Neural crest cell (in vitro differentiated cells): ENCODE results near the gene RSPH6A. TPM values are rescaled to one million over a fixed set of nuclear protein-coding genes. Genes with fewer than 3 reads are reported as not detected.

Source experiments
- DNase-seq: peaks from one replicate; pipeline ENCODE4 v3.0.0; 2021; ENCODE audit warnings: low read depth, mixed read lengths, low spot score
- H3K27ac Mint-ChIP-seq: one replicate; pipeline ENCODE4 v1.8.0; 2021; ENCODE audit warnings: mild to moderate bottlenecking, mixed read lengths; ENCODE audit not compliant: unreplicated experiment
- H3K27me3 Mint-ChIP-seq: 2 replicates; pipeline ENCODE4 v1.8.0; 2021; ENCODE audit warnings: low read depth, mild to moderate bottlenecking, mixed read lengths
- H3K36me3 Mint-ChIP-seq: 2 replicates; pipeline ENCODE4 v1.8.0; 2021; ENCODE audit warnings: low read depth, mild to moderate bottlenecking, mixed read lengths
- H3K4me1 Mint-ChIP-seq: 2 replicates; pipeline ENCODE4 v1.8.0; 2021; ENCODE audit warnings: mixed read lengths
- H3K4me3 Mint-ChIP-seq: one replicate; pipeline ENCODE4 v1.8.0; 2021; ENCODE audit warnings: mild to moderate bottlenecking, mixed read lengths
- H3K9me3 Mint-ChIP-seq: 2 replicates; pipeline ENCODE4 v1.8.0; 2021; ENCODE audit warnings: mixed read lengths
- total RNA-seq: library from RNA; stranded (reverse); gene quantifications from 2 replicates; pipeline ENCODE4 v1.2.1, GENCODE V29; 2021
- TF ChIP-seq, protein P1 (sequence below): fragments of 200-600 bp; sonication (generic); conservative IDR thresholded peaks from 2 replicates; pipeline ENCODE4 v1.5.0; 2021; ENCODE audit warnings: antibody characterized with exemption, mild to moderate bottlenecking

RSPH6A gene
- total RNA-seq, 1 donor from 2014 or later, result 0.44 TPM

GRCh38 chr19:45772130-45772840, 42.8 kb downstream of the RSPH6A start:
- DNase-seq, result no peak
- peaks cover 23% of the 10 kb centered on the region for H3K4me1 Mint-ChIP-seq

GRCh38 chr19:45771311-45771933, 43.7 kb downstream of the RSPH6A start:
- Mint-ChIP-seq H3K4me1 (peaks cover 27% of the 10 kb centered on the region), H3K4me3 (peak overlapping the region; percentile 83), H3K36me3 (peaks cover 10% of the 10 kb centered on the region), H3K27me3 (peaks cover 26% of the 10 kb centered on the region), H3K9me3 (no peaks in the 10 kb centered on the region), H3K27ac (peak overlapping the region; percentile 96)
- TF ChIP-seq, protein P1, sequence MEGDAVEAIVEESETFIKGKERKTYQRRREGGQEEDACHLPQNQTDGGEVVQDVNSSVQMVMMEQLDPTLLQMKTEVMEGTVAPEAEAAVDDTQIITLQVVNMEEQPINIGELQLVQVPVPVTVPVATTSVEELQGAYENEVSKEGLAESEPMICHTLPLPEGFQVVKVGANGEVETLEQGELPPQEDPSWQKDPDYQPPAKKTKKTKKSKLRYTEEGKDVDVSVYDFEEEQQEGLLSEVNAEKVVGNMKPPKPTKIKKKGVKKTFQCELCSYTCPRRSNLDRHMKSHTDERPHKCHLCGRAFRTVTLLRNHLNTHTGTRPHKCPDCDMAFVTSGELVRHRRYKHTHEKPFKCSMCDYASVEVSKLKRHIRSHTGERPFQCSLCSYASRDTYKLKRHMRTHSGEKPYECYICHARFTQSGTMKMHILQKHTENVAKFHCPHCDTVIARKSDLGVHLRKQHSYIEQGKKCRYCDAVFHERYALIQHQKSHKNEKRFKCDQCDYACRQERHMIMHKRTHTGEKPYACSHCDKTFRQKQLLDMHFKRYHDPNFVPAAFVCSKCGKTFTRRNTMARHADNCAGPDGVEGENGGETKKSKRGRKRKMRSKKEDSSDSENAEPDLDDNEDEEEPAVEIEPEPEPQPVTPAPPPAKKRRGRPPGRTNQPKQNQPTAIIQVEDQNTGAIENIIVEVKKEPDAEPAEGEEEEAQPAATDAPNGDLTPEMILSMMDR, result no peak
- no peak for DNase-seq

More at GRCh38 chr19:45772130-45772840, 42.8 kb downstream of the RSPH6A start:
- Mint-ChIP-seq H3K27ac (peak overlapping the region; percentile 88), H3K36me3 (peaks cover 14% of the 10 kb centered on the region), H3K4me3 (peak overlapping the region; percentile 81), H3K9me3 (no peaks in the 10 kb centered on the region), H3K27me3 (peaks cover 26% of the 10 kb centered on the region)
- TF ChIP-seq, protein P1, result no peak

DNA sequence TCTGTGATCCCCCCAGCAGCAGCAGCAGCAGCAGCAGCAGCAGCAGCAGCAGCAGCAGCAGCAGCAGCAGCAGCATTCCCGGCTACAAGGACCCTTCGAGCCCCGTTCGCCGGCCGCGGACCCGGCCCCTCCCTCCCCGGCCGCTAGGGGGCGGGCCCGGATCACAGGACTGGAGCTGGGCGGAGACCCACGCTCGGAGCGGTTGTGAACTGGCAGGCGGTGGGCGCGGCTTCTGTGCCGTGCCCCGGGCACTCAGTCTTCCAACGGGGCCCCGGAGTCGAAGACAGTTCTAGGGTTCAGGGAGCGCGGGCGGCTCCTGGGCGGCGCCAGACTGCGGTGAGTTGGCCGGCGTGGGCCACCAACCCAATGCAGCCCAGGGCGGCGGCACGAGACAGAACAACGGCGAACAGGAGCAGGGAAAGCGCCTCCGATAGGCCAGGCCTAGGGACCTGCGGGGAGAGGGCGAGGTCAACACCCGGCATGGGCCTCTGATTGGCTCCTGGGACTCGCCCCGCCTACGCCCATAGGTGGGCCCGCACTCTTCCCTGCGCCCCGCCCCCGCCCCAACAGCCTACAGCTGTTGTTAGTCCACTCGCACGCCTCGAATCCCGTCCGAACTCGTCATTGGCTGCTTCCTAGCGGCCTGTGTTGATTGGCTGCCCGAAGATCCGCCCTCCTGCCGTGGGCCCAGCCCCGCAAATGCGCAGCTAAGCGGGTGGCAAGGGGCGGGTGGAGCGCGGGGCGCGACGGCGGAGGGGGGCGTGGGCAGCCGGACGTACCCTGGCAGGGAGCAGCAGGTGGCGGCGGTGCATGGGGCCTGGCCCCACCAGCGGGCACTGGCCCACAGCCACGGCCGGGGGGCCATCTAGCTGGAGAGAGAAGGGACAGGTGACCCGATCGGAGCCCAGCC, 44.7 kb downstream of the RSPH6A start:
- peaks cover 27% of the 10 kb centered on the region for H3K4me1 Mint-ChIP-seq

GRCh38 chr19:45769821-45770191, 45.3 kb downstream of the RSPH6A start:
- peaks cover 10% of the 10 kb centered on the region for H3K36me3 Mint-ChIP-seq
- TF ChIP-seq, protein P1, result no peak

More for the DNA sequence above, 44.7 kb downstream of the RSPH6A start:
- Mint-ChIP-seq H3K27me3 (peaks cover 26% of the 10 kb centered on the region), H3K27ac (peak overlapping the region; percentile 97), H3K9me3 (no peaks in the 10 kb centered on the region), H3K4me3 (peak overlapping the region; percentile 98), H3K36me3 (peaks cover 10% of the 10 kb centered on the region)
- TF ChIP-seq, protein P1, result peak; percentile 98
- peak; percentile 95 for DNase-seq

More at GRCh38 chr19:45769821-45770191, 45.3 kb downstream of the RSPH6A start:
- peak overlapping the region; percentile 96 for H3K27ac Mint-ChIP-seq
- peak overlapping the region; percentile 98 for H3K4me3 Mint-ChIP-seq
- no peak for DNase-seq
- H3K4me1 Mint-ChIP-seq, result peaks cover 31% of the 10 kb centered on the region
- H3K9me3 Mint-ChIP-seq, result no peaks in the 10 kb centered on the region
- peaks cover 29% of the 10 kb centered on the region for H3K27me3 Mint-ChIP-seq
